Lung (tissue), 12 donors: ENCODE data around the gene CPSF2. TPM values are rescaled to one million over a fixed set of nuclear protein-coding genes. Genes with fewer than 3 reads are reported as not detected.
A peak's percentile ranks its signal among the peaks of the same experiment; 100 is the strongest.

Experiments
- ATAC-seq: fragments of 200-7000 bp; cut with Tn5 transposase; one replicate; pipeline ENCODE4 v1.9.1; 2020; ENCODE audit warnings: moderate number of reproducible peaks; ENCODE audit not compliant: insufficient read depth, low FRiP score
- DNase-seq, 3 donors: peaks; one replicate each; pipeline ENCODE4 v3.0.0-alpha.2; 2013 to 2017
- H3K27ac ChIP-seq, 2 donors: one replicate each; pipeline ENCODE4 v1.5.1; 2013; ENCODE audit warnings: mild to moderate bottlenecking in 2 of 2, moderate library complexity in 2 of 2, control low read depth in 1 of 2, inconsistent platforms in 1 of 2, low read depth in 1 of 2, low read length in 1 of 2
- H3K27me3 ChIP-seq, 3 donors: one replicate each; pipeline ENCODE4 v1.5.1; 2013; ENCODE audit warnings: low read length in 2 of 3; ENCODE audit not compliant: control insufficient read depth in 3 of 3, insufficient read depth in 3 of 3
- H3K36me3 ChIP-seq, 4 donors: one replicate each; pipeline ENCODE4 v1.5.1; 2013; ENCODE audit warnings: low read length in 4 of 4, mild to moderate bottlenecking in 1 of 4, moderate library complexity in 1 of 4; ENCODE audit not compliant: control insufficient read depth in 4 of 4, insufficient read depth in 4 of 4
- H3K4me1 ChIP-seq, 5 donors: one replicate each; pipeline ENCODE4 v1.5.1; 2013; ENCODE audit warnings: low read length in 5 of 5, mild to moderate bottlenecking in 2 of 5, moderate library complexity in 1 of 5; ENCODE audit not compliant: control insufficient read depth in 5 of 5, insufficient read depth in 5 of 5
- H3K4me3 ChIP-seq: one replicate; pipeline ENCODE4 v1.5.1; 2013; ENCODE audit warnings: mild to moderate bottlenecking, control low read depth, moderate library complexity
- H3K9ac ChIP-seq, 2 donors: one replicate each; pipeline ENCODE4 v1.5.1; 2013; ENCODE audit warnings: low read length in 2 of 2, control low read depth in 1 of 2; ENCODE audit not compliant: insufficient read depth in 1 of 2
- H3K9me3 ChIP-seq, 4 donors: one replicate each; pipeline ENCODE4 v1.5.1; 2013; ENCODE audit warnings: low read length in 3 of 4, mild to moderate bottlenecking in 1 of 4, moderate library complexity in 1 of 4; ENCODE audit not compliant: control insufficient read depth in 4 of 4, insufficient read depth in 3 of 4
- WGBS, 2 donors: extraction: QIAGEN DNeasy Blood & Tissue Kit; methylation state at CpG; one replicate each; pipeline ENCODE4 v1.1.7; 2013; 5-methylcytosine and 5-hydroxymethylcytosine counted together
- polyA plus RNA-seq, 2 donors: library from polyadenylated mRNA; stranded (reverse); fragments of 200-250 nt; gene quantifications; one replicate each; pipeline ENCODE4 v1.2.1, GENCODE V29; 2013
- total RNA-seq, 2 donors: library from RNA; depleted of rRNA in 1 of 2; stranded (reverse); fragments of >200 nt in 1 of 2; gene quantifications; one replicate each; pipeline ENCODE4 v1.2.1, GENCODE V29; 2014 to 2021
- TF ChIP-seq, protein P1 (sequence below): IDR thresholded peaks from 2 replicates; pipeline ENCODE4 v1.5.1; 2012; ENCODE audit warnings: mild to moderate bottlenecking; ENCODE audit errors: control extremely low read depth, extremely low read depth
- donor health status: control.
- donor health status: control.
- donor health status: Bipolar disorder and iron deficiency.
- donor health status: healthy.
- donor health status: DM: yes; HTN: yes; CAD: no.

CPSF2 gene
- total and polyA plus RNA-seq, 4 donors: 6.1 to 49.6 (median 24.1) TPM

DNA sequence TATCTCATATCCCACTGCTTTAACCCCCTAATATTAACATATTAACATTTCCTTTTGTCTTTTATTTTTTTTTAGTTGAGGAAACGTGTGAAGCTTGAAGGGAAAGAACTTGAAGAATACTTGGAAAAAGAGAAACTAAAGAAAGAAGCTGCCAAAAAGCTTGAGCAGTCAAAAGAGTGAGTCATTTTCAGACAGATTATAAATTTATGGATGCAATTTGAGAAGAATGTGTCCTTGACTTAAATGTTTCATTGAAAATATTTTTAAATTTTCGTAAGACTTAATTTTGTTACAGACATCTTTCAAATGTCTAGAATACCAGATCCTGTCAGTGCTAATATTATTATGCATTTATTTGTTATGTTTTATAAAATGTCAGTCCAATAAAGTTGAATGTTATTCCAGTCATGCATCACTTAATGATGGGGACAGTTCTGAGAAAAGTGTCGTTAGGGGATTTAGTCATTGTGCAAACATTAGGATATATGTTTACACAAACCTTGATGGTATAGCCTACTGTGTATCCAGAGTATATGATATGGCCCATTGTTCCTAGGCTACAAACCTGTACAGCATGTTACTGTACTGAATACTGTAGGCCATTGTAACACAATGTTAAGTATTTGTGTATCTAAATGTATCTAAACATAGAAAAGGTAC is 32.6 kb downstream of the CPSF2 start:
- 69 to 86% methylated on average over 3 of the region's 3 CpGs for WGBS, 2 donors
- H3K36me3 ChIP-seq: peaks cover 15 to 38% (median 25%) of the 10 kb centered on the region in 4 donors
- H3K27me3 ChIP-seq: no peaks in the 10 kb centered on the region
- ATAC-seq (no peak), DNase-seq (no peak)
- no peak overlapping the region for H3K9ac ChIP-seq
- H3K9me3 ChIP-seq: no peaks in the 10 kb centered on the region
- no peak overlapping the region for H3K27ac ChIP-seq
- no peak overlapping the region for H3K4me3 ChIP-seq
- H3K4me1 ChIP-seq: no peaks in the 10 kb centered on the region
- TF ChIP-seq, protein P1, sequence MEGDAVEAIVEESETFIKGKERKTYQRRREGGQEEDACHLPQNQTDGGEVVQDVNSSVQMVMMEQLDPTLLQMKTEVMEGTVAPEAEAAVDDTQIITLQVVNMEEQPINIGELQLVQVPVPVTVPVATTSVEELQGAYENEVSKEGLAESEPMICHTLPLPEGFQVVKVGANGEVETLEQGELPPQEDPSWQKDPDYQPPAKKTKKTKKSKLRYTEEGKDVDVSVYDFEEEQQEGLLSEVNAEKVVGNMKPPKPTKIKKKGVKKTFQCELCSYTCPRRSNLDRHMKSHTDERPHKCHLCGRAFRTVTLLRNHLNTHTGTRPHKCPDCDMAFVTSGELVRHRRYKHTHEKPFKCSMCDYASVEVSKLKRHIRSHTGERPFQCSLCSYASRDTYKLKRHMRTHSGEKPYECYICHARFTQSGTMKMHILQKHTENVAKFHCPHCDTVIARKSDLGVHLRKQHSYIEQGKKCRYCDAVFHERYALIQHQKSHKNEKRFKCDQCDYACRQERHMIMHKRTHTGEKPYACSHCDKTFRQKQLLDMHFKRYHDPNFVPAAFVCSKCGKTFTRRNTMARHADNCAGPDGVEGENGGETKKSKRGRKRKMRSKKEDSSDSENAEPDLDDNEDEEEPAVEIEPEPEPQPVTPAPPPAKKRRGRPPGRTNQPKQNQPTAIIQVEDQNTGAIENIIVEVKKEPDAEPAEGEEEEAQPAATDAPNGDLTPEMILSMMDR: no peak

DNA sequence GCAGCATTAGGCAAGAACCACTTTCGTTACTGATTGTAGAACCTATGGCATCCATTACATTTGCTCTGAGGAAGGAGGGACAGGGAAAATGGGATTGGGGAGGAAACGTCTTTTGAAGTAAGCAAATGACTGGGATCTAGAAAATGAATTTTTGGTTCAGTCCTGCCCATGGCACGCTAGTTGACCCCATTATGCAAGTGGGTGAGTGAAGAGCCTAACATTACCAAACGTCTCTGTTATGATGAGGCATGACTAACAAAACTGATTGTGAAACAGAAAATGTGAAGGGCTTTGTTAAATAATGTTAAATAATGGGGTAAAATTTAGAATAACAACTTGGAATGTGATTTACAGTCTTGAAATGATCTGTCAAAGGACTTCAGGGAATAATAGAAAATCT is 38.9 kb downstream of the CPSF2 start:
- TF ChIP-seq, protein P1: no peak
- no peak overlapping the region for H3K9ac ChIP-seq
- no peaks in the 10 kb centered on the region for H3K27me3 ChIP-seq
- H3K27ac ChIP-seq: no peak overlapping the region
- H3K9me3 ChIP-seq: peaks cover 0 to 5% (median 3%) of the 10 kb centered on the region in 4 donors
- H3K4me3 ChIP-seq: no peak overlapping the region
- 42 to 50% methylated on average over 4 of the region's 4 CpGs for WGBS, 2 donors
- peak; percentile 34 for ATAC-seq
- peaks cover 14 to 44% (median 30%) of the 10 kb centered on the region in 4 donors for H3K36me3 ChIP-seq
- H3K4me1 ChIP-seq: no peaks in the 10 kb centered on the region
- DNase-seq: no peak

- Histone ChIP-seq H3K9ac (no peak overlapping the region), H3K4me3 (no peak overlapping the region), H3K9me3 (peaks cover 0 to 5% (median 3%) of the 10 kb centered on the region in 4 donors), H3K27ac (no peak overlapping the region), H3K4me1 (no peaks in the 10 kb centered on the region), H3K27me3 (no peaks in the 10 kb centered on the region), H3K36me3 (peaks cover 10 to 40% (median 33%) of the 10 kb centered on the region in 4 donors)
- ATAC-seq (no peak), DNase-seq (no peak)
- WGBS, 2 donors: 89 to 94% methylated on average over 3 of the region's 3 CpGs
- TF ChIP-seq, protein P1: no peak
Observed at GRCh38 chr14:92161521-92161920, 39.8 kb downstream of the CPSF2 start.
